Measurements from ENCODE around the gene WSCD2.

Gene WSCD2

DNA sequence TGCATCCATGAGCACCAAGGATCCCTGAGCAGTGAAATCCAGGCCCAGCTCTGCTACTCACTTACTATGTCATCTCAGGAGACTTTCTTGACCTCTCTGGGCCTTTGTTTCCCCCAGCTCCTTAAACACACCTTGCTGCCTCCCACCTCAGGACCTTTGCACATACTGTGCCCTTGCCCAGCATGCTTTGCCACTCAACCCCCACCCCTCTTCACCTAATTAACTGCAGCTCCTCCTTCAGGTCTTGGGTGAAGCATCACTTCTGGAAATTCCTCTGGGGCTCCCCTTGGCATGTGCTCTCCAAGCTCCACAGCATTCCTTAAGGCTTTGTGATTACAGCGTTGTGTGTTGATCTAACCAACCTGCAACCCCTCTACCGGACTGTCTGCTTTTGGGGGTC is 15.9 kb downstream of the WSCD2 start:
- H3K79me2 ChIP-seq (ENCODE audit: insufficient read depth, low read length), result no peaks in the 10 kb centered on the region
- H2AFZ ChIP-seq (ENCODE audit: low read depth, low read length), result no peak overlapping the region
- 0 out of 2 replicates have a peak, but pooled peaks cover 2% of the 10 kb centered on the region for H4K20me1 ChIP-seq (ENCODE audit: insufficient read depth, low read length)
- H3K36me3 ChIP-seq (ENCODE audit: insufficient read depth, low read length), result no peaks in the 10 kb centered on the region
- peaks cover 3% of the 10 kb centered on the region for H3K27me3 ChIP-seq (ENCODE audit: insufficient read depth, low read length, poor library complexity)
- TF ChIP-seq, protein P1, sequence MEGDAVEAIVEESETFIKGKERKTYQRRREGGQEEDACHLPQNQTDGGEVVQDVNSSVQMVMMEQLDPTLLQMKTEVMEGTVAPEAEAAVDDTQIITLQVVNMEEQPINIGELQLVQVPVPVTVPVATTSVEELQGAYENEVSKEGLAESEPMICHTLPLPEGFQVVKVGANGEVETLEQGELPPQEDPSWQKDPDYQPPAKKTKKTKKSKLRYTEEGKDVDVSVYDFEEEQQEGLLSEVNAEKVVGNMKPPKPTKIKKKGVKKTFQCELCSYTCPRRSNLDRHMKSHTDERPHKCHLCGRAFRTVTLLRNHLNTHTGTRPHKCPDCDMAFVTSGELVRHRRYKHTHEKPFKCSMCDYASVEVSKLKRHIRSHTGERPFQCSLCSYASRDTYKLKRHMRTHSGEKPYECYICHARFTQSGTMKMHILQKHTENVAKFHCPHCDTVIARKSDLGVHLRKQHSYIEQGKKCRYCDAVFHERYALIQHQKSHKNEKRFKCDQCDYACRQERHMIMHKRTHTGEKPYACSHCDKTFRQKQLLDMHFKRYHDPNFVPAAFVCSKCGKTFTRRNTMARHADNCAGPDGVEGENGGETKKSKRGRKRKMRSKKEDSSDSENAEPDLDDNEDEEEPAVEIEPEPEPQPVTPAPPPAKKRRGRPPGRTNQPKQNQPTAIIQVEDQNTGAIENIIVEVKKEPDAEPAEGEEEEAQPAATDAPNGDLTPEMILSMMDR (IDR thresholded peaks at IDR 0.05; ENCODE audit: borderline replicate concordance, extremely low read depth, low read length, poor library complexity, severe bottlenecking), result no peak
- no peak for TF ChIP-seq EZH2 (IDR thresholded peaks at IDR 0.05; ENCODE audit: borderline replicate concordance, low read depth, low read length, severe bottlenecking)
- no peak overlapping the region for H3K4me2 ChIP-seq (ENCODE audit: insufficient read depth, low read length)
- H3K4me1 ChIP-seq (ENCODE audit: insufficient read depth, low read length), result no peaks in the 10 kb centered on the region
- H3K27ac ChIP-seq (ENCODE audit: low read length), result no peak overlapping the region
- H3K9me3 ChIP-seq (ENCODE audit: insufficient read depth, low read length, severe bottlenecking), result no peaks in the 10 kb centered on the region
- no peak for ATAC-seq (ENCODE audit: insufficient read depth, low read depth)
- DNase-seq, result no peak
- no peak overlapping the region for H3K4me3 ChIP-seq (ENCODE audit: low read depth in 1 of 2, low read length in 2 of 2)
- H3K9ac ChIP-seq (ENCODE audit: low read depth, low read length), result no peak overlapping the region

DNA sequence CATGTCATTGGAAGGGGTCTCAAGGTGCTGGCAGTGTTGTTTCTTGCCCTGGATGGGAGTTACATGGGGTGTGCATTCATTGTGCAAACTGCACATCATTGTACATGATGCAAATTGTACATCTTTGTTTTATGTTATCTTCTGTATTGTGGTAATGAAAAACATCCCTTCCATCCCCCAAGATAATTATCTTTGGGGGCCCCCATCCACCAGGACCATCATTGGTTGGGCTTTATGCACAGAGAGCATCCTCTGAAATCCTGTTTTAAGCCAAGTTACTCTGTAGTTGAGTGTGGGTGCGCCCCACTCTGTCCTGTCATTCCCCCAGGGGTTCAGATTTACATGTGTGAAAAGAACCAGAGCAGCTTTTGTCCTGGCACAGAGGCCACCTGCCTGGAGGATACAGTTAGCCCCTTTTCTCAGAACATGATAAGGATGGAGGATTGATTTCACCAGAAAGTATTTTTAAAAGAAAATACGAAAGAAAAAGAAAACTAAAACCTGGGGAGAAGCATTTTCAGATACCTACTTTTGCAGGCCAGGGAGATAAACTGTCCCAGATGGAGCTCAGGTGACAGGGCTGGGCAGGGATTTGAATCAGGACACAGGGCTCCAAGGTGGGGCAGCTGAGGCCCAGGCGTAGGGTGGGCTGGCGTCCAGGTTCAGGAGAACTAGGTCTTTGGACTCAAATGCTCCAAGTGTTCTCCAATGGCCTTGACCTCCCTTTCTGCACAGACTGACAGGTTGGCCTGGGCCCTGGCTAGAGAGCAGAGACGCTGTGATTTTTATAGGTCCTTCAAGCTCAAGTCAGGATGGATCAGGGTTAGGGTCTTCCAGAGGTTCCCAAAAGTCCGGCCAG is 17.2 kb downstream of the WSCD2 start:
- Histone ChIP-seq H3K9me3 (ENCODE audit: insufficient read depth, low read length, severe bottlenecking) (no peaks in the 10 kb centered on the region), H3K4me1 (ENCODE audit: insufficient read depth, low read length) (no peaks in the 10 kb centered on the region), H3K27ac (ENCODE audit: low read length) (no peak overlapping the region), H3K36me3 (ENCODE audit: insufficient read depth, low read length) (no peaks in the 10 kb centered on the region), H2AFZ (ENCODE audit: low read depth, low read length) (no peak overlapping the region), H3K9ac (ENCODE audit: low read depth, low read length) (no peak overlapping the region), H3K79me2 (ENCODE audit: insufficient read depth, low read length) (no peaks in the 10 kb centered on the region), H3K4me3 (ENCODE audit: low read depth in 1 of 2, low read length in 2 of 2) (no peak overlapping the region), H3K27me3 (ENCODE audit: insufficient read depth, low read length, poor library complexity) (peaks cover 3% of the 10 kb centered on the region), H4K20me1 (ENCODE audit: insufficient read depth, low read length) (0 out of 2 replicates have a peak, but pooled peaks cover 2% of the 10 kb centered on the region), H3K4me2 (ENCODE audit: insufficient read depth, low read length) (no peak overlapping the region)
- TF ChIP-seq, protein P1 (IDR thresholded peaks at IDR 0.05; ENCODE audit: borderline replicate concordance, extremely low read depth, low read length, poor library complexity, severe bottlenecking), result no peak
- no peak for TF ChIP-seq EZH2 (IDR thresholded peaks at IDR 0.05; ENCODE audit: borderline replicate concordance, low read depth, low read length, severe bottlenecking)
- ATAC-seq (ENCODE audit: insufficient read depth, low read depth) (no peak), DNase-seq (no peak)

DNA sequence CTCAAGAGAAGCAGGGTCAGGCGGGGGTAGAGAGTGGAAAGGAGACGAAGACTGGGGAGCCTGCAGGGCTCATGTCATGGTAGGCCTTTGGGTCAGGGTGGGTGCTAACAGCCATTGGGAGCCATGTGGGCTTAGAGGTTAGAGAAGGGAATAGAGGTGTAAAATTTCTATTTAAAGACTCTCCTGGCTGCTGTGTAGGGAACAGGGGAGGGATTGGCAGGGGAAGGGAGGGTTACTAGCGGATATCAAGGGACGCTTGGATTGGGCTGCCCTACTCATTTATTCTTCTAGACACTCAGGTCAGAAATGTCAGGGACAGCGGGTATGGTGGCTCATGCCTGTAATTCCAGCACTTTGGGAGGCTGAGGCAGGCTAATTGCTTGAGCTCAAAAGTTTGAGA is 18.2 kb downstream of the WSCD2 start:
- Histone ChIP-seq H3K9me3 (ENCODE audit: insufficient read depth, low read length, severe bottlenecking) (no peaks in the 10 kb centered on the region), H3K4me3 (ENCODE audit: low read depth in 1 of 2, low read length in 2 of 2) (no peak overlapping the region), H3K9ac (ENCODE audit: low read depth, low read length) (no peak overlapping the region), H3K79me2 (ENCODE audit: insufficient read depth, low read length) (no peaks in the 10 kb centered on the region), H3K4me2 (ENCODE audit: insufficient read depth, low read length) (no peak overlapping the region), H4K20me1 (ENCODE audit: insufficient read depth, low read length) (0 out of 2 replicates have a peak, but pooled peaks cover 2% of the 10 kb centered on the region), H3K27me3 (ENCODE audit: insufficient read depth, low read length, poor library complexity) (peaks cover 3% of the 10 kb centered on the region), H3K27ac (ENCODE audit: low read length) (no peak overlapping the region), H3K4me1 (ENCODE audit: insufficient read depth, low read length) (no peaks in the 10 kb centered on the region), H3K36me3 (ENCODE audit: insufficient read depth, low read length) (no peaks in the 10 kb centered on the region), H2AFZ (ENCODE audit: low read depth, low read length) (no peak overlapping the region)
- ATAC-seq (ENCODE audit: insufficient read depth, low read depth), result no peak
- TF ChIP-seq EZH2 (IDR thresholded peaks at IDR 0.05; ENCODE audit: borderline replicate concordance, low read depth, low read length, severe bottlenecking), result no peak
- TF ChIP-seq, protein P1 (IDR thresholded peaks at IDR 0.05; ENCODE audit: borderline replicate concordance, extremely low read depth, low read length, poor library complexity, severe bottlenecking), result no peak
- no peak for DNase-seq
